Measurements from ENCODE around the gene LDB2.

LDB2 gene

GRCh38 chr4:16859031-16859430, 39.4 kb downstream of the LDB2 start:
- DNase-seq (ENCODE audit: low read depth): no peak
- H3K4me3 ChIP-seq (ENCODE audit: low read length): no peak overlapping the region
- no peak for TF ChIP-seq CTCF (conservative IDR thresholded peaks at IDR 0.05; ENCODE audit: low read depth, low read length)

- no peak for TF ChIP-seq CTCF (conservative IDR thresholded peaks at IDR 0.05; ENCODE audit: low read depth, low read length)
- H3K4me3 ChIP-seq (ENCODE audit: low read length): no peak overlapping the region
- DNase-seq (ENCODE audit: low read depth): no peak
These were observed 40.1 kb downstream of the LDB2 start for GRCh38 chr4:16858275-16858752.

- no peak for DNase-seq (ENCODE audit: low read depth)
- H3K4me3 ChIP-seq (ENCODE audit: low read length): no peak overlapping the region
- TF ChIP-seq CTCF (conservative IDR thresholded peaks at IDR 0.05; ENCODE audit: low read depth, low read length): no peak
These were observed 41.0 kb downstream of the LDB2 start for GRCh38 chr4:16857425-16857824.

GRCh38 chr4:16853640-16854039, 44.8 kb downstream of the LDB2 start:
- H3K4me3 ChIP-seq (ENCODE audit: low read length): no peak overlapping the region
- DNase-seq (ENCODE audit: low read depth): no peak
- TF ChIP-seq CTCF (conservative IDR thresholded peaks at IDR 0.05; ENCODE audit: low read depth, low read length): no peak

- no peak for DNase-seq (ENCODE audit: low read depth)
- no peak for TF ChIP-seq CTCF (conservative IDR thresholded peaks at IDR 0.05; ENCODE audit: low read depth, low read length)
- H3K4me3 ChIP-seq (ENCODE audit: low read length): no peak overlapping the region
These were observed 45.8 kb downstream of the LDB2 start for GRCh38 chr4:16852644-16853043.

- no peak for TF ChIP-seq CTCF (conservative IDR thresholded peaks at IDR 0.05; ENCODE audit: low read depth, low read length)
- no peak for DNase-seq (ENCODE audit: low read depth)
- H3K4me3 ChIP-seq (ENCODE audit: low read length): no peak overlapping the region
These were observed 46.2 kb downstream of the LDB2 start for GRCh38 chr4:16852228-16852627.

- TF ChIP-seq CTCF (conservative IDR thresholded peaks at IDR 0.05; ENCODE audit: low read depth, low read length): no peak
- no peak for DNase-seq (ENCODE audit: low read depth)
- no peak overlapping the region for H3K4me3 ChIP-seq (ENCODE audit: low read length)
These were observed 51.8 kb downstream of the LDB2 start for GRCh38 chr4:16846540-16847117.
